HG03045 (cell line): Measurements from ENCODE around the gene NT5C1A.
A peak's percentile ranks its signal among the peaks of the same experiment; 100 is the strongest.

Experiments used
- ATAC-seq: cut with Tn5 transposase; IDR thresholded peaks from one replicate; pipeline ENCODE4 v1.9.1; 2021; ENCODE audit warnings: mild to moderate bottlenecking, moderate library complexity; ENCODE audit not compliant: unreplicated experiment

NT5C1A gene

GRCh38 chr1:39690225-39690624, 18.3 kb upstream of the NT5C1A start:
- no peak for ATAC-seq

- ATAC-seq, result no peak
These were observed 17.7 kb upstream of the NT5C1A start for GRCh38 chr1:39689635-39690034.

DNA sequence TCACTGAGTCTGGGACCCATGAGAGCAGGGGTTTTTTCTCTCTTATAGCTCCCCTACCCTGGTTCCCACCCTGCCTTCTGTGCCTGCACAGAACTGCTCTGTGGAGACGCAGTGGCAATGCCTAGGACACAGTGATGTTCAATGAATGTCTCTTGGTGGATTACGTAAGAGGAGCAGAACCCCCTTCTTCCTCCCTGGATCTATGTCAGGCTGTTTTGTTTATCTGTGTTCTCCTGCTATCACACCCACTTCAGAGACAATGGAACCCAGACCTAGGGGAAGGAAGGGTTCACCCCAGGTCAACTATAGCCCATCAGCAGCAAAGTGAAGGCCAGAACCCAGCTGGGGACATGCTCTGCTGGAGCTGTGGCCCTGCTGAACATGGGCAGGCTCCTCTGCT, 17.3 kb upstream of the NT5C1A start:
- ATAC-seq, result no peak

- no peak for ATAC-seq
These were observed 16.8 kb upstream of the NT5C1A start for GRCh38 chr1:39688706-39689105.

DNA sequence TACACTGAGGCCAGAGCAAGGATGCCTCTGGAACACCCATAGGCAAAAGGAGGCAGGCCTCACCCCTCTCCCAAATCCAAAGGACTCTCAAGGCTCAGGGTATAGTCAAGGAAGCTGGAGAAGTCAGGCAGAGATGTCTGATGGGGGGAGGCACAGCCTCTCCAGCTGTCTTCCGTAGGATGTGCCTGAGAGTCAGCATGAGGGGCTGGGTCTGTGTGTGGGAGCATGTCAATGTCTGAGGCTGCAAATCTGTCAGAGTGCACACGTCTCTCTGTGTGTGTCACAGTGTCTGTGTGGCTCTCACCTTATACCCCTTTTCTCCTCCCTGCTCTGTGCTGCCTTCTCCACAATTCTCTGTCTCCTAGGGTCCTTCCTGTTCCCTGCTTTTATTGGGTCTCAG, 15.3 kb upstream of the NT5C1A start:
- no peak for ATAC-seq

- no peak for ATAC-seq
These were observed 13.2 kb upstream of the NT5C1A start for GRCh38 chr1:39685071-39685470.

- ATAC-seq, result no peak
These were observed 12.4 kb upstream of the NT5C1A start for GRCh38 chr1:39684313-39684664.

- ATAC-seq, result no peak
These were observed 11.8 kb upstream of the NT5C1A start for GRCh38 chr1:39683591-39684312.

- no peak for ATAC-seq
These were observed 10.1 kb upstream of the NT5C1A start for GRCh38 chr1:39681999-39682398.

GRCh38 chr1:39681294-39681693, 9.4 kb upstream of the NT5C1A start:
- ATAC-seq, result no peak

- ATAC-seq, result no peak
These were observed 8.8 kb upstream of the NT5C1A start for GRCh38 chr1:39680751-39681150.

DNA sequence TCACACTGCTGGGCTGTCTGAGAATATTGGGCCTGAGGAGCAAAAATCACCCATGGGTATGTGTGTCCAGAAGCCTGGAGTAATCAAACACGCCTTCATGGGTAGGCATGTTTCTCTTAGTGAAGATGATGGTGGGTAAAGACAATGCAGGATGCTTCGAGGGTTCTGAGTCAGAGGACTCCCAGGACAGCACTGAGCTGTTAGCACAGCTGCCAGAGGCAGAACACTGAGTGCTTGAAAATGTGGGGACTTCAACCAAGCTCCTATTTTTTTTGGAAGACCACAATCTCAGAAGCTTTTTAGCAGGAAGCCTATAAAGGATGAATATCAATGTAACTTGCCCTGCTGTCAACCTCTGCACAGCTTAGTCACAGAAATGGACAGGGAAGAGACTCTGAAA, 7.9 kb upstream of the NT5C1A start:
- ATAC-seq, result no peak

DNA sequence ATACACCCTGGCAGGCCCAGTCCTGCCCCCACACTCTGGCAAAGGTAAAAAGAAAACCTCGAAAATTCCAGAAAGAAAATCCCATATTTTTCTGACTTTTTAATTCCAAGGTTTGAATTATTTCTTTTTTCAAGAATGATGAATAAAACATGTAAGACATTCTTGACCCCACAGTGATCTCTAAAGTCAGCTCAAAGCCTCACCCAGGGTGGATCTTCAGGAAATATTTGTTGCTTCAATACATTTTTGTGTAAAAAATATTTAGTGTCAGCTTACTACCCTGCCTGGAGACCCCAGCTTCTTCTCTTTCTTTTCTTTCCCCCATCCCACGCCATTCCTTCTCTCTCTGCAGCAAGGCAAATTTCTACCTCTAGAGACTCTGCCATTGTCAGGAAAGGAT, 7.0 kb upstream of the NT5C1A start:
- no peak for ATAC-seq

DNA sequence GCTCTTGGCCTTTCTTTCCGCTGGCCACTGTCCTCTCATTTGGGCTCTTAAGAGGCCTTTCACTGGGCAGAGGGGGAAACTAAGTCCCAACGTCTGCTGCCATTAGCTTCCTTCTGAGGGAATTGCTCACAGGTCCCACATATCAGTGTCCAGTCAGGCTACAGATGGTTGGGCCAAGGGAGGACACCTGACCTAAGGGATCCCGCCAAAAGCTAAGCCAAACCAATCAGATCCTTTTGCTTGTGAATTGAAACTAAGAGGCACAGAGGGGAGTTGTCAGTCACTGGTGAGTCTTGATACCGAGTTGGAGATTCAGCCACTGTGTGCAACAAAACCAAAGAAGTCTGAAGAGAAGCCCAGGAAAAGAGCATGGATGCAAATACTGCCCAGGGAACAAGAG, 5.7 kb upstream of the NT5C1A start:
- no peak for ATAC-seq

- no peak for ATAC-seq
These were observed 5.1 kb upstream of the NT5C1A start for GRCh38 chr1:39676948-39677548.

DNA sequence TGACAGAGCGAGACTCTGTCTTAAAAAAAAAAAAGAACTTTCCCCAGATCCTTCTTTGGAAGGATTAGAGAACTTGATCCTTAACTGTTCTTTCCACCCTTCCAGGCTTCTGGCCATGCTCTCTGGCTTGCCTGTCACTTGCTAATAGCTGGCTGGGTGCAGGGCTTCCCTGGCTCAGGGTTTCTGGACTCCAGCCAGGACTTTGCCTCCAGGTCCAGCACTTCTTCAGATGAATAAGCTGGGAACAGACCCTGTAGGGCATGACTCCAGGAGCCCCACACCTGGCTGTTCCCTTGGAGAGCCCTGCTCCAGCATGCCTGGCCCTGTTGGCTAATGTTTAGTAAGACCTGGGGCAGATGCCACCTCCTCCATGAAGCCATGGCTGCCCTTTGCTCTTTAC, 3.3 kb upstream of the NT5C1A start:
- no peak for ATAC-seq

- ATAC-seq, result no peak
These were observed 1.3 kb upstream of the NT5C1A start for GRCh38 chr1:39673215-39673614.

- ATAC-seq, result no peak
These were observed 642 bp upstream of the NT5C1A start for GRCh38 chr1:39672551-39672947.

GRCh38 chr1:39671433-39671792, 494 bp downstream of the NT5C1A start:
- no peak for ATAC-seq

- ATAC-seq, result no peak
These were observed 1.2 kb downstream of the NT5C1A start for GRCh38 chr1:39670689-39671088.

GRCh38 chr1:39668894-39669293, 3.0 kb downstream of the NT5C1A start:
- ATAC-seq, result no peak

- no peak for ATAC-seq
These were observed 3.8 kb downstream of the NT5C1A start for GRCh38 chr1:39668111-39668510.

DNA sequence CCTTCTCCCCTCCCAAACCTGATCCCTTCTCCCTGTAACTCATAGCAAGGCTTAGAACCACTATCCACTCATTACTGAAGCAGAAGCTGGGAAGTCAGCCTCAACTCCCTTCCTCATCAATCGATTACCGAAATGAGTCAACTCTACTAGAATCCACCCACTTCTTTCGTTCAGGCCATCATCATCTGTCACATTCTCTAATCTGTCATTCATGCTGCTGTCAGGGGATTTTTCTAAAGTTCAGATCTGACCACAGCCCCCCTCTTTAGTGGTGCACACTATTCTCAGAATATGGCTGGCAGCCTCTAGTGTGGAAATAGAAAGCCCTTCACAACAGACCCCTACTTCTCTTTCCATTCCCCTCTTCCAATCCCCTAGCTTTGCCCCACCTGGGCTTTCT, 5.1 kb downstream of the NT5C1A start:
- peak; percentile 72 for ATAC-seq
